ENCODE measurements around the gene VRK1. TPM values are rescaled to one million over a fixed set of nuclear protein-coding genes. Genes with fewer than 3 reads are reported as not detected.

The VRK1 gene
- total and polyA plus RNA-seq, 10 of the 15 experiments (the other 5 are each of a cell fraction or from before 2014, with no cell fraction given): 50.9 to 137 (median 84.7) TPM

DNA sequence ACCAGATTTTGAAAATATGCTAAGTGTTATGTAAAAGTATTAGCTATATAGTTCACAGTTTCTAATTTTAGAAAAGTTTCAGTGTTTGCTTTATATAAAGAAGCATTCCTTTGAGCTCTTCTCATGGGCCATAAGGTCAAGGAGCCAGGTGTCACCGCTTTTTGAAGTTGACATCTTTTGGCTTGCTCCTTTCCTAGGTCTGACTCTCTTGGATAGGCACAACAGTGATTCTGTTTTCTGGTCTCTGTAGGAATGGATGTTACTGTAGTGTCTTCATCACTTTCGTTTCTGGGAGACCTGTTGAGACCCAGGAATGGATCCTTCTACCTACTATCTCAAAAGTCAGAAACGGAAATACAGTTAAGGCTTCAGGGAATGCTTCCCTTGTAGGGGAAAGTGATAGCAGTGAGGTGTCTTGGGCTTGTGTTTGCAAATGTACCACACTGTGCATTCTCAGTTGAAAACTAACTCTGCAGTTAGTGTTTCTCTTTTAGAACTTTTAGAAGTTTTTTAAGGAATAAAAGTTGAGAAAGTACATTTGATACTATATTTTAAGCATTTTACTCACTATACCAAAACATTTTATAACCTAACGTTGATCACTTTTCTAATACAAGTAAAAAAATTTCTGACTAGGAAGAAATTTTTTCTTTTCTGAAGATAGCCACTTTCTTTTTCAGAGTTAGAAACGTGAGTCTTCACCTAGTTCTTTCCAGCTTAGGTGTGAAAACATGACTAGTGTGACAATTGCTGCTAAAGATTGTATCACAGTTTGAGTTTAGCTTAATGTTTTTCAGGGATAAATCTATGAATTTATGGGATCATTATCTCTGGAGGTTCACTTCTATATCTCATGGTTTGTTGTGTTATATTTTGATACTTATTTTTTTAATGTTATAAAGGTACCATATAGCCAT lies 20.8 kb downstream of the VRK1 start:
- BruUV-seq (replicated peaks): no TSS peak
- no peak overlapping the region for H3K4me3 ChIP-seq
- H3K36me3 ChIP-seq (ENCODE audit: control insufficient read depth in 2 of 2, insufficient read depth in 2 of 2, low read length in 1 of 2): no peaks in the 10 kb centered on the region
- DNase-seq (ENCODE audit: low read depth, low spot score) (no peak), ATAC-seq (peak; percentile 69), FAIRE-seq (no peak)
- no peaks in the 10 kb centered on the region for H4K20me1 ChIP-seq (ENCODE audit: control insufficient read depth, insufficient read depth)
- no peaks in the 10 kb centered on the region for H3K4me1 ChIP-seq (ENCODE audit: control insufficient read depth, insufficient read depth, low read length)
- RAD21 ChIA-PET (ENCODE audit: unreplicated experiment): interaction anchor here (0.9 to 1.6 kb wide), 4 partner anchors 12 to 84 kb away, joined by 4 to 7 read pairs (median 4); no protein-coding TSS in a partner anchor
- in situ Hi-C loops (cut with MboI): no loop called here
- WGBS (ENCODE audit: insufficient coverage, insufficient replicate concordance, low lambda C conversion rate, missing lambda C conversion rate): 69% methylated on average over 5 of the region's 5 CpGs
- peak overlapping the region; percentile 33; the same call in 1 of the 2 replicates for H2AFZ ChIP-seq (ENCODE audit: control insufficient read depth, low read depth, low read length)
- no peak overlapping the region for H3K9ac ChIP-seq (ENCODE audit: control insufficient read depth, insufficient read depth, low read length)
- TF ChIP-seq, protein P1, sequence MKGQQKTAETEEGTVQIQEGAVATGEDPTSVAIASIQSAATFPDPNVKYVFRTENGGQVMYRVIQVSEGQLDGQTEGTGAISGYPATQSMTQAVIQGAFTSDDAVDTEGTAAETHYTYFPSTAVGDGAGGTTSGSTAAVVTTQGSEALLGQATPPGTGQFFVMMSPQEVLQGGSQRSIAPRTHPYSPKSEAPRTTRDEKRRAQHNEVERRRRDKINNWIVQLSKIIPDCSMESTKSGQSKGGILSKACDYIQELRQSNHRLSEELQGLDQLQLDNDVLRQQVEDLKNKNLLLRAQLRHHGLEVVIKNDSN (IDR thresholded peaks at IDR 0.05; ENCODE audit: borderline replicate concordance, extremely low read length, insufficient read depth, low read depth, low read length): no peak
- TF ChIP-seq, protein P2, sequence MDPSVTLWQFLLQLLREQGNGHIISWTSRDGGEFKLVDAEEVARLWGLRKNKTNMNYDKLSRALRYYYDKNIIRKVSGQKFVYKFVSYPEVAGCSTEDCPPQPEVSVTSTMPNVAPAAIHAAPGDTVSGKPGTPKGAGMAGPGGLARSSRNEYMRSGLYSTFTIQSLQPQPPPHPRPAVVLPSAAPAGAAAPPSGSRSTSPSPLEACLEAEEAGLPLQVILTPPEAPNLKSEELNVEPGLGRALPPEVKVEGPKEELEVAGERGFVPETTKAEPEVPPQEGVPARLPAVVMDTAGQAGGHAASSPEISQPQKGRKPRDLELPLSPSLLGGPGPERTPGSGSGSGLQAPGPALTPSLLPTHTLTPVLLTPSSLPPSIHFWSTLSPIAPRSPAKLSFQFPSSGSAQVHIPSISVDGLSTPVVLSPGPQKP (IDR thresholded peaks at IDR 0.05; ENCODE audit: low read depth, low read length): no peak
- no peak for TF ChIP-seq ZNF384 (IDR thresholded peaks at IDR 0.05; ENCODE audit: borderline replicate concordance, low read depth, low read length)
- TF ChIP-seq YY1 (IDR thresholded peaks at IDR 0.05; ENCODE audit: low read depth, low read length): no peak
- no peak for TF ChIP-seq RB1 (IDR thresholded peaks at IDR 0.05; ENCODE audit: borderline replicate concordance)
- peak; percentile 81; a peak in 3 of 4 replicates for TF ChIP-seq BHLHE40 (IDR thresholded peaks at IDR 0.05; ENCODE audit: borderline replicate concordance in 1 of 2, low read depth in 2 of 2, low read length in 1 of 2)
- no peak for TF ChIP-seq BCL11A (IDR thresholded peaks at IDR 0.05; ENCODE audit: low read depth, low read length)
- no peak for TF ChIP-seq JUNB (IDR thresholded peaks at IDR 0.05)
- TF ChIP-seq SRF (IDR thresholded peaks at IDR 0.05; ENCODE audit: low read depth in 2 of 2, low read length in 2 of 2): no peak
- TF ChIP-seq NR2C1 (IDR thresholded peaks at IDR 0.05): no peak
- peak in 1 of 2 experiments; percentile 15; a peak in 1 of 4 replicates for TF ChIP-seq IKZF2 (IDR thresholded peaks at IDR 0.05)
- TF ChIP-seq HCFC1 (IDR thresholded peaks at IDR 0.05; ENCODE audit: low read length): no peak
- TF ChIP-seq, protein P3, sequence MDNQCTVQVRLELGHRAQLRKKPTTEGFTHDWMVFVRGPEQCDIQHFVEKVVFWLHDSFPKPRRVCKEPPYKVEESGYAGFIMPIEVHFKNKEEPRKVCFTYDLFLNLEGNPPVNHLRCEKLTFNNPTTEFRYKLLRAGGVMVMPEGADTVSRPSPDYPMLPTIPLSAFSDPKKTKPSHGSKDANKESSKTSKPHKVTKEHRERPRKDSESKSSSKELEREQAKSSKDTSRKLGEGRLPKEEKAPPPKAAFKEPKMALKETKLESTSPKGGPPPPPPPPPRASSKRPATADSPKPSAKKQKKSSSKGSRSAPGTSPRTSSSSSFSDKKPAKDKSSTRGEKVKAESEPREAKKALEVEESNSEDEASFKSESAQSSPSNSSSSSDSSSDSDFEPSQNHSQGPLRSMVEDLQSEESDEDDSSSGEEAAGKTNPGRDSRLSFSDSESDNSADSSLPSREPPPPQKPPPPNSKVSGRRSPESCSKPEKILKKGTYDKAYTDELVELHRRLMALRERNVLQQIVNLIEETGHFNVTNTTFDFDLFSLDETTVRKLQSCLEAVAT (IDR thresholded peaks at IDR 0.05): 0 out of 2 replicates have a peak, but pooled peaks have one; percentile 28
- POLR2A ChIA-PET: no interaction called here
- peaks cover 72% of the 10 kb centered on the region for H3K79me2 ChIP-seq (ENCODE audit: control insufficient read depth, insufficient read depth, low read length)
- CTCF ChIA-PET: interaction anchor here (0.6 to 1.7 kb wide), 5 partner anchors 9 to 273 kb away, joined by 3 to 5 read pairs (median 3); no protein-coding TSS in a partner anchor
- peak overlapping the region; percentile 35; the same call in 1 of the 2 replicates for H3K4me2 ChIP-seq (ENCODE audit: control insufficient read depth, insufficient read depth)
- H3K9me3 ChIP-seq (replicated peaks; ENCODE audit: control insufficient read depth, insufficient read depth, low read length): no peaks in the 10 kb centered on the region; the same call in 1 of the 3 replicates
- intact Hi-C loops (cut with micrococcal nuclease; ENCODE audit: unreplicated experiment): no loop called here
- no peaks in the 10 kb centered on the region for H3K27me3 ChIP-seq (replicated peaks in 1 of 2; ENCODE audit: control insufficient read depth in 2 of 2, insufficient read depth in 2 of 2, low read length in 1 of 2)
- no peak overlapping the region; the same call in 1 of the 2 replicates for H3K27ac ChIP-seq (ENCODE audit: control insufficient read depth, insufficient read depth)
- SMC1A ChIA-PET (ENCODE audit: uncharacterized antibody, unreplicated experiment): interaction anchor here (0.6 to 2.4 kb wide), 9 partner anchors 8 to 1788 kb away, joined by 3 to 9 read pairs (median 4); no protein-coding TSS in a partner anchor

Measured in GM12878 (cell line).